DND-41 (cell line): Measurements from ENCODE around the gene FDX1.

Experiments used
- ATAC-seq: fragments of 200-7000 bp; cut with Tn5 transposase; 3 replicates; pipeline ENCODE4 v1.9.1; 2021; ENCODE audit warnings: low read depth; ENCODE audit not compliant: insufficient read depth
- DNase-seq: peaks from one replicate; pipeline ENCODE4 v3.0.0-alpha.2; 2020
- H2AFZ ChIP-seq: 2 replicates; pipeline ENCODE4 v1.6.0; 2012; ENCODE audit warnings: low read depth, low read length
- H3K27ac ChIP-seq: 2 replicates; pipeline ENCODE4 v1.5.1; 2012; ENCODE audit warnings: low read length, inconsistent platforms
- H3K27me3 ChIP-seq: fragments of 200-600 bp; sonication (generic); 2 replicates; pipeline ENCODE4 v1.6.0; 2012; ENCODE audit warnings: low read length, mild to moderate bottlenecking, inconsistent platforms; ENCODE audit not compliant: insufficient read depth, poor library complexity
- H3K36me3 ChIP-seq: 2 replicates; pipeline ENCODE4 v1.5.1; 2012; ENCODE audit warnings: low read length, inconsistent platforms; ENCODE audit not compliant: insufficient read depth
- H3K4me1 ChIP-seq: 2 replicates; pipeline ENCODE4 v1.5.1; 2012; ENCODE audit warnings: mild to moderate bottlenecking, low read length; ENCODE audit not compliant: insufficient read depth
- H3K4me2 ChIP-seq: 2 replicates; pipeline ENCODE4 v1.6.0; 2012; ENCODE audit warnings: mild to moderate bottlenecking, moderate library complexity, low read length, inconsistent platforms; ENCODE audit not compliant: insufficient read depth
- H3K4me3 ChIP-seq, 2 experiments: fragments of 200-600 bp in 1 of 2; shearing (Covaris generic) in 1 of 2; 2 replicates each; pipeline ENCODE4 v1.5.1; 2012 to 2016; ENCODE audit warnings: inconsistent platforms in 2 of 2, low read length in 2 of 2, mild to moderate bottlenecking in 2 of 2, low read depth in 1 of 2, moderate library complexity in 1 of 2
- H3K79me2 ChIP-seq: 2 replicates; pipeline ENCODE4 v1.6.0; 2012; ENCODE audit warnings: low read length, inconsistent platforms; ENCODE audit not compliant: insufficient read depth
- H3K9ac ChIP-seq: 2 replicates; pipeline ENCODE4 v1.6.0; 2012; ENCODE audit warnings: low read depth, mild to moderate bottlenecking, inconsistent platforms, low read length, moderate library complexity
- H3K9me3 ChIP-seq: 2 replicates; pipeline ENCODE4 v1.5.1; 2012; ENCODE audit warnings: low read length, moderate library complexity, mild to moderate bottlenecking, inconsistent platforms; ENCODE audit not compliant: insufficient read depth, severe bottlenecking
- H4K20me1 ChIP-seq: 2 replicates; pipeline ENCODE4 v1.6.0; 2012; ENCODE audit warnings: low read length; ENCODE audit not compliant: insufficient read depth
- CTCF ChIP-seq: IDR thresholded peaks from 2 replicates; pipeline ENCODE4 v1.5.1; 2012; ENCODE audit warnings: borderline replicate concordance, low read length, moderate library complexity, mild to moderate bottlenecking; ENCODE audit not compliant: poor library complexity, severe bottlenecking; ENCODE audit errors: extremely low read depth
- EZH2 ChIP-seq: IDR thresholded peaks from 3 replicates; pipeline ENCODE4 v1.6.1; 2012; ENCODE audit warnings: borderline replicate concordance, low read depth, mild to moderate bottlenecking, moderate library complexity, low read length, inconsistent platforms; ENCODE audit not compliant: severe bottlenecking

The FDX1 gene

DNA sequence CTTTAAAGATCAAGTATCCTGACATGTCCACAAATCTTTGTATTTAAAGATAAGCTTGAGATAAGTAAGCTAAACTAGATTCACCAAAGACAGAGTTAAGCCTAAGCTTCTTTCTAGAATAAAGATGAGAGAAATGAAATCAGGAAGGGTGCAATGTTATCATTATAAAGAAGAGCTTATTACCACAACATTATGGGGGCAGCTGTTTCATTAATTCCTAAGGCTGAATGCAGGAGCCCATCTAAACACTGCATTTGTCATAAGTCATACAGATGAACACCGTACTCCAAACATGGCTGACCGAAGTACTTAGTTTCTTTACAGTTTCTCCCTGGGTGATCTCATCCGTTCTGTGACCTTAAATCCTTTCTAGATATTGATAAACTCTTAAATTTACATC lies 16.3 kb downstream of the FDX1 start:
- DNase-seq: no peak
- no peak overlapping the region for H2AFZ ChIP-seq
- peaks cover 15% of the 10 kb centered on the region for H3K36me3 ChIP-seq
- H3K9ac ChIP-seq: no peak overlapping the region
- H3K79me2 ChIP-seq: peaks cover 20% of the 10 kb centered on the region; the same call in 1 of the 2 replicates
- H3K27me3 ChIP-seq: no peaks in the 10 kb centered on the region
- no peak overlapping the region for H3K27ac ChIP-seq
- peaks cover 14% of the 10 kb centered on the region; the same call in 1 of the 2 replicates for H4K20me1 ChIP-seq
- no peak overlapping the region for H3K4me3 ChIP-seq
- no peak for ATAC-seq
- H3K4me2 ChIP-seq: no peak overlapping the region
- H3K4me1 ChIP-seq: no peaks in the 10 kb centered on the region
- H3K9me3 ChIP-seq: no peaks in the 10 kb centered on the region
- TF ChIP-seq CTCF: no peak
- no peak for TF ChIP-seq EZH2

DNA sequence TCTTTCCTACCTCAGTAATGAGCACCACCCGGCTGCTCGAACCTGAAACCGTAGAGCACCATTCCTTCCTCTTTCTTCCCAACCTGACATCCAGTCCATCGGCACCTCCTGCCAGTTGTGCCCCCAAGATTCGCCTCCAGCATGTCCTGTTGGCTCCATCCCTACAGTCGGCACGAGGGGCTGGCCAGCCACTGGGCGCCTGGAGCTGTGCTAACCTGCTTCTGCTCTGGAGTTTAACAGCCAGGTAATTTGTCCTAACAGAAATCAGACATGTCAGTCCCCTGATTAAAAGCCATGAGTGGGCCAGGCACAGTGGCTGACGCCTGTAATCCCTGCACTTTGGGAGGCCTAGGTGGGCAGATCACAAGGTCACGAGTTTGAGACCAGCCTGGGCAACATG lies 16.8 kb downstream of the FDX1 start:
- Histone ChIP-seq H3K4me3 (no peak overlapping the region), H3K4me2 (no peak overlapping the region), H3K9ac (no peak overlapping the region), H3K27me3 (no peaks in the 10 kb centered on the region), H4K20me1 (peaks cover 14% of the 10 kb centered on the region; the same call in 1 of the 2 replicates), H3K4me1 (no peaks in the 10 kb centered on the region), H3K36me3 (peaks cover 13% of the 10 kb centered on the region), H3K9me3 (no peaks in the 10 kb centered on the region), H2AFZ (no peak overlapping the region), H3K27ac (no peak overlapping the region), H3K79me2 (peaks cover 20% of the 10 kb centered on the region; the same call in 1 of the 2 replicates)
- TF ChIP-seq CTCF (no peak), EZH2 (no peak)
- ATAC-seq: no peak
- no peak for DNase-seq

DNA sequence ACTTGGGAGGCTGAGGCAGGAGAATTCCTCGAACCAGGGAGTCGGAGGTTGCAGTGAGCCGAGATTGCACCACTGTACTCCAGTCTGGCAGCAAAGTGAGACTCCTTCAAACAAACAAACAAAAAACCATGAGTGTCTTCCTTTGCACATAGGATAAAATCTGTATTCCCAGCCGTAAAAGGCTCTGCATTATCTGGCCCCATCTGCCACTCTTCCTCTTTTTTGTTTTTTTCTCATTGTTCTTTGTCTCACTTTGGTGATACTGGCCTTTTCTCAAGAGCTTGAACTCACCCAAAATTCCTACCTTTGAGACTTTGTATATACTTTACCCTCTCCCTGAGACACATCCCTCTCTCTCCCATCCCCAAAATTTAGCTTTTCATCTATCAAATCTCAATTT lies 17.6 kb downstream of the FDX1 start:
- Histone ChIP-seq H3K27ac (no peak overlapping the region), H3K4me3 (no peak overlapping the region), H3K4me1 (no peaks in the 10 kb centered on the region), H3K9me3 (no peaks in the 10 kb centered on the region), H4K20me1 (peaks cover 8% of the 10 kb centered on the region; the same call in 1 of the 2 replicates), H3K4me2 (no peak overlapping the region), H3K9ac (no peak overlapping the region), H3K27me3 (no peaks in the 10 kb centered on the region), H2AFZ (no peak overlapping the region), H3K36me3 (peaks cover 13% of the 10 kb centered on the region; the same call in 1 of the 2 replicates), H3K79me2 (peaks cover 20% of the 10 kb centered on the region; the same call in 1 of the 2 replicates)
- no peak for ATAC-seq
- TF ChIP-seq CTCF (no peak), EZH2 (no peak)
- DNase-seq: no peak
